Measurements from ENCODE around the gene AQP2. TPM values are rescaled to one million over a fixed set of nuclear protein-coding genes. Genes with fewer than 3 reads are reported as not detected.

The AQP2 gene
- total RNA-seq, 2 donors from 2014 or later, result 2.7 TPM; not detected in 1

DNA sequence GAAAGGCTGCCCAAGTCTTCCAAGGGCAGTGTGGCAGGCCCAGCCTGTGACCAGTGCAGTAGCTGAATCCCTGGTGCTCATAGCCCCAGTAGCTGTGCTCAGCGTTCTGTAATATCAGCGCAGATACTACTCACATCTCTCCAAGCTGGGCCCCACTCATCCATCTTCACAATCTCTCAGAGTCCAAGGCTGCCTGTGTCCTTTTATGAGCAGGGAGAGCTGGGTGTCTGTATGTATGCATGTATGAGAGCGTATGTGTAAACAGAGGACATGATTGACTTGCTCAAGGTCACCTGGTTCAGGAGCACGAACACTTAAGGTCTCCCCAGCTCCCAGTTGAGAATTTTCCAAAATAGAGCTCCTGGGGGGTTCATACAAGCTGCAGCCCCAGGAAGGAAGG lies 27.6 kb downstream of the AQP2 start:
- 69% methylated on average over 4 of the region's 4 CpGs for WGBS
- Histone ChIP-seq H3K4me1 (replicated peaks) (no peaks in the 10 kb centered on the region), H3K4me3 (no peak overlapping the region), H3K27ac (no peak overlapping the region), H3K36me3 (no peaks in the 10 kb centered on the region), H3K9me3 (no peaks in the 10 kb centered on the region), H3K27me3 (replicated peaks; ENCODE audit: insufficient read depth) (no peaks in the 10 kb centered on the region)
- TF ChIP-seq POLR2A (IDR thresholded peaks at IDR 0.05) (no peak), POLR2AphosphoS5 (IDR thresholded peaks at IDR 0.05) (no peak)
- TF ChIP-seq, protein P1, sequence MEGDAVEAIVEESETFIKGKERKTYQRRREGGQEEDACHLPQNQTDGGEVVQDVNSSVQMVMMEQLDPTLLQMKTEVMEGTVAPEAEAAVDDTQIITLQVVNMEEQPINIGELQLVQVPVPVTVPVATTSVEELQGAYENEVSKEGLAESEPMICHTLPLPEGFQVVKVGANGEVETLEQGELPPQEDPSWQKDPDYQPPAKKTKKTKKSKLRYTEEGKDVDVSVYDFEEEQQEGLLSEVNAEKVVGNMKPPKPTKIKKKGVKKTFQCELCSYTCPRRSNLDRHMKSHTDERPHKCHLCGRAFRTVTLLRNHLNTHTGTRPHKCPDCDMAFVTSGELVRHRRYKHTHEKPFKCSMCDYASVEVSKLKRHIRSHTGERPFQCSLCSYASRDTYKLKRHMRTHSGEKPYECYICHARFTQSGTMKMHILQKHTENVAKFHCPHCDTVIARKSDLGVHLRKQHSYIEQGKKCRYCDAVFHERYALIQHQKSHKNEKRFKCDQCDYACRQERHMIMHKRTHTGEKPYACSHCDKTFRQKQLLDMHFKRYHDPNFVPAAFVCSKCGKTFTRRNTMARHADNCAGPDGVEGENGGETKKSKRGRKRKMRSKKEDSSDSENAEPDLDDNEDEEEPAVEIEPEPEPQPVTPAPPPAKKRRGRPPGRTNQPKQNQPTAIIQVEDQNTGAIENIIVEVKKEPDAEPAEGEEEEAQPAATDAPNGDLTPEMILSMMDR (IDR thresholded peaks at IDR 0.05), result no peak
- intact Hi-C loops (cut with DNase I), result no loop called here
- DNase-seq (ENCODE audit: low spot score), result no peak

- 89% methylated on average over 10 of the region's 10 CpGs for WGBS
- Histone ChIP-seq H3K36me3 (no peaks in the 10 kb centered on the region), H3K9me3 (no peaks in the 10 kb centered on the region), H3K27ac (no peak overlapping the region), H3K4me3 (no peak overlapping the region), H3K4me1 (replicated peaks) (no peaks in the 10 kb centered on the region), H3K27me3 (replicated peaks; ENCODE audit: insufficient read depth) (no peaks in the 10 kb centered on the region)
- no peak for DNase-seq (ENCODE audit: low spot score)
- intact Hi-C loops (cut with DNase I), result no loop called here
- TF ChIP-seq POLR2AphosphoS5 (IDR thresholded peaks at IDR 0.05), result no peak
- TF ChIP-seq, protein P1 (IDR thresholded peaks at IDR 0.05), result no peak
- TF ChIP-seq POLR2A (IDR thresholded peaks at IDR 0.05), result no peak
Measured at GRCh38 chr12:49979016-49979586, 28.6 kb downstream of the AQP2 start.

DNA sequence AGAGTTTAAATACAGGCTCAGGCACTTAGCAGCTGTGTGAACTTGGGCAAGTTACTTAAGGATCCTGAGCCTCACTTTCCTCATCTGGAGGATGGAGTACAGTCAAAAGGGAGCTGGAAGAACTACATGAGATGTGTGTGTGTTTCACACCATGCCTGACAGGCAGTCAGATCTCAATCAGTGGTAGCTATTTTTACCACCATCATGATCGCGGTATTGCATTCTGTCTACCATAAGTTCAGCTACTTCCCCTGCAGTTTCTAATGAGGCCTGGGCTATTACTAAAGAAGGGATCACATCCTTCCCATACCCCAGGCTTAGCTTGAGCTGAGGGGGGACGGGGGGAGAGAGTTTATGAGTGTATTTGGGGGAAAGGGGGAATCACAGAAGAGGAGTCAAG lies 29.3 kb downstream of the AQP2 start:
- Histone ChIP-seq H3K9me3 (no peaks in the 10 kb centered on the region), H3K4me1 (replicated peaks) (no peaks in the 10 kb centered on the region), H3K27me3 (replicated peaks; ENCODE audit: insufficient read depth) (no peaks in the 10 kb centered on the region), H3K27ac (no peak overlapping the region), H3K4me3 (no peak overlapping the region), H3K36me3 (no peaks in the 10 kb centered on the region)
- 88% methylated on average over 3 of the region's 3 CpGs for WGBS
- TF ChIP-seq POLR2A (IDR thresholded peaks at IDR 0.05) (no peak), POLR2AphosphoS5 (IDR thresholded peaks at IDR 0.05) (no peak)
- TF ChIP-seq, protein P1 (IDR thresholded peaks at IDR 0.05), result no peak
- DNase-seq (ENCODE audit: low spot score), result no peak
- intact Hi-C loops (cut with DNase I), result no loop called here

DNA sequence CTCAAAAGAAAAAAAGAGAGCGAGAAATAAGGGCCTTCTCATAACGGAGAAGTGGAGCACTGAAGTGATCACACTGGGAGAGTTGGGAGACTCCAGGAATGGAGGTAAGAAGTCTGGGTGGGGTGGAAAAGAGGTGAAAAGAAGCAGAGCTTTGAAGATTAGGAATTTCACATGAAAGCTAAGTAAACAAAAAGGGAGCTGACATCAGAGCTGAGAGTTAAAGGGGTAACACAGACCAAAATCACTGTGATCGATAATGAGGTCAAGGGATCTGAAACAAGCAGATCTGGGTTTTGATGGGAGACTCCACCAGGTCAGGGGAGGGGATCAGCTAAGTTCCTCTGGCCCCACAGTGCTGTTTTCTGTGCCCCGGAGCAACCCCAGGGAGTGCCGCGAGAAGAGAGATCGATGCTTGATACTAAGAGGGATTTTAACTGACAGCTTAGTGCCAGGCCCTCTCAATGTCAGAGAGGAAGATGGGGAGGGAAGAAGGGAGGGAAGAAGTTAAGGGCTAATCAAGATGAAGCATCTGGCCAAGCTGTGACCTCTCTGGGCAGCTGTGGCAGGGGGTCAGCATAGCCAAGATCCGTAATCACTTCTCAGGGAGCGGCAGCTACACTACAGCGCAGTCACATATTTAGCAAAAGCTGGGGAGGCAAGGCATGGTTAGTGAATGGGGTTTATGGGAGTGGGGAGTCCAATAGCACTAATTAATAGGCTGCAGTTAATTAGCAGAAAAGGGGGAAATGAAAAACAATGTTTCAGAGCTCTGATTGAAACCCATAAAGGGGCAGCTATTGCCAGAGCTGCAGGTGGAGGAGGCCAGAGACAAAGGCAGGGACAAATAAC lies 30.2 kb downstream of the AQP2 start:
- Histone ChIP-seq H3K36me3 (no peaks in the 10 kb centered on the region), H3K9me3 (no peaks in the 10 kb centered on the region), H3K27ac (no peak overlapping the region), H3K4me1 (replicated peaks) (no peaks in the 10 kb centered on the region), H3K4me3 (no peak overlapping the region), H3K27me3 (replicated peaks; ENCODE audit: insufficient read depth) (no peaks in the 10 kb centered on the region)
- WGBS, result 76% methylated on average over 10 of the region's 10 CpGs
- intact Hi-C loops (cut with DNase I), result no loop called here
- TF ChIP-seq, protein P1 (IDR thresholded peaks at IDR 0.05), result no peak
- TF ChIP-seq POLR2A (IDR thresholded peaks at IDR 0.05) (no peak), POLR2AphosphoS5 (IDR thresholded peaks at IDR 0.05) (no peak)
- no peak for DNase-seq (ENCODE audit: low spot score)

Data from prostate gland (tissue), 2 donors.